CD4-positive, alpha-beta memory T cell (primary cell): ENCODE data around the gene PXDN. TPM values are rescaled to one million over a fixed set of nuclear protein-coding genes. Genes with fewer than 3 reads are reported as not detected.
"Not testable (repeated sequence)": the region's sequence is repeated elsewhere in the genome, so short reads cannot be mapped to it uniquely, and the experiment has no call there.

Source experiments
- CTCF ChIA-PET: fragments of 350-600 bp; sonication (Branson Sonifier 250); formaldehyde crosslinking; loops from one replicate; lab custom pipeline; 2021; ENCODE audit warnings: inconsistent platforms; ENCODE audit not compliant: partially characterized antibody; lab: Charles Lee
- POLR2A ChIA-PET: fragments of 350-600 bp; sonication (Branson Sonifier 250); formaldehyde crosslinking; loops from one replicate; lab custom pipeline; 2021; ENCODE audit not compliant: partially characterized antibody; lab: Charles Lee
- DNase-seq, 5 donors: peaks; one replicate each; pipeline versions ENCODE4 v3.0.0 to v3.0.0-alpha.2; 2020 to 2022; ENCODE audit warnings: mixed read lengths in 1 of 5
- H3K27ac ChIP-seq: one replicate; pipeline ENCODE4 v1.7.0; 2013; ENCODE audit warnings: low read depth, low read length
- H3K27me3 ChIP-seq: 2 replicates; pipeline ENCODE4 v1.7.0; 2013; ENCODE audit warnings: mild to moderate bottlenecking, low read length, moderate library complexity; ENCODE audit not compliant: insufficient read depth
- H3K36me3 ChIP-seq: 2 replicates; pipeline ENCODE4 v1.7.0; 2013; ENCODE audit warnings: mild to moderate bottlenecking, low read length, moderate library complexity; ENCODE audit not compliant: insufficient read depth
- H3K4me1 ChIP-seq: 2 replicates; pipeline ENCODE4 v1.7.0; 2013; ENCODE audit warnings: mild to moderate bottlenecking, low read length, moderate library complexity; ENCODE audit not compliant: insufficient read depth
- H3K4me3 ChIP-seq, 2 donors: one replicate each; pipeline ENCODE4 v1.7.0; 2013; ENCODE audit warnings: low read length in 2 of 2, mild to moderate bottlenecking in 1 of 2
- H3K9me3 ChIP-seq, 2 donors: one replicate each; pipeline ENCODE4 v1.7.0; 2013; ENCODE audit warnings: low read length in 2 of 2, control low read depth in 1 of 2; ENCODE audit not compliant: control insufficient read depth in 1 of 2
- H3K27ac Mint-ChIP-seq, 7 donors: one replicate each; pipeline ENCODE4 v1.8.0; 2020 to 2021; ENCODE audit warnings: mixed read lengths in 7 of 7, mild to moderate bottlenecking in 6 of 7, inconsistent platforms in 3 of 7, moderate library complexity in 3 of 7
- H3K27me3 Mint-ChIP-seq, 2 donors: one replicate each; pipeline ENCODE4 v1.8.0; 2020 to 2021; ENCODE audit warnings: mixed read lengths in 2 of 2
- H3K36me3 Mint-ChIP-seq, 2 donors: one replicate each; pipeline ENCODE4 v1.8.0; 2020 to 2021; ENCODE audit warnings: mixed read lengths in 2 of 2, inconsistent platforms in 1 of 2, mild to moderate bottlenecking in 1 of 2
- H3K4me1 Mint-ChIP-seq, 4 donors: one replicate each; pipeline ENCODE4 v1.8.0; 2020 to 2021; ENCODE audit warnings: mixed read lengths in 4 of 4, mild to moderate bottlenecking in 1 of 4
- H3K4me3 Mint-ChIP-seq, 8 donors: one replicate each; pipeline ENCODE4 v1.8.0; 2020 to 2021; ENCODE audit warnings: mixed read lengths in 8 of 8, mild to moderate bottlenecking in 7 of 8, moderate library complexity in 6 of 8, inconsistent platforms in 3 of 8
- H3K9me3 Mint-ChIP-seq, 8 donors: one replicate each; pipeline ENCODE4 v1.8.0; 2020 to 2021; ENCODE audit warnings: mixed read lengths in 8 of 8, mild to moderate bottlenecking in 5 of 8, inconsistent platforms in 3 of 8, moderate library complexity in 1 of 8
- intact Hi-C: fragments of 100-400 bp; cut with micrococcal nuclease; formaldehyde crosslinking; loops from one replicate; pipeline ENCODE4 v1.15.1; 2023
- polyA plus RNA-seq, 2 donors: library from polyadenylated mRNA; unstranded; fragments of 300-500 nt; fragmentation: Illumina TruSeq; gene quantifications; one replicate each; pipeline ENCODE4 v1.2.3, GENCODE V29; 2021
- total RNA-seq, 2 experiments: library from RNA; stranded (reverse); gene quantifications; one replicate each; pipeline ENCODE4 v1.2.3, GENCODE V29; 2021

The PXDN gene
- total and polyA plus RNA-seq, 4 experiments from 2014 or later: 0.79 TPM; not detected in 3

DNA sequence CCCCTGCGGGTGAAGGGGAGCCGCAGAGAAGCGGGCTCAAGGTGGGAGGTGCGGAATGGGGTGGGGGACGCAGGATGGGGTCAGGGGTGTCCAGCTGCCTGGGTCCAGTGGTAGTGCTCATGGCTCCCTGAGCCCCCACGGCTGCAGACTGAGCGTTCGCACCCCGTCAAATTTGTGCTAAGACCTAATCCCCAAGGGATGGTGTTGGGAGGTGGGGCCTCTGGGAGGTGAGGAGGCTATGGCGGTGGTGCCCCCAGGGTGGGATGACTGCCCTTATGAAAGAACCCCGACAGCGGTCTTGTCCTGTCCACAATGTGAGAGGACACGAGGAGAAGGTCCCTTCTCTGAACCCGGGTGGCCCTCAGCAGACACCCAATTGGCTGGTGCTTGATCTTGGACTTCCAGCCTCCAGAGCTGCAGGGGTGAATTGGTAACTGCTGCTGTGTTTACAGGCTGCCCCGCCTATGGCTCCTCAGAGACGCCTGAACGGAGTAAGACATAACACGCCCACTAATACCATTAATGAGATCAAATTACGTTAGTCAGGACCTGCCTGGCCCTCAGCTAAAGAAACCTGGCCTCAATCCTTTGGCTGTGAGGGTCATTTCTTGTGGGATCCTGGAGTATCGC, 42.6 kb downstream of the PXDN start:
- Mint-ChIP-seq H3K9me3 (peaks cover 0 to 12% (median 1%) of the 10 kb centered on the region in 8 donors), H3K27me3 (no peaks in the 10 kb centered on the region), H3K36me3 (no peaks in the 10 kb centered on the region), H3K4me1 (no peaks in the 10 kb centered on the region), H3K27ac (no peak overlapping the region), H3K4me3 (no peak overlapping the region)
- no peaks in the 10 kb centered on the region for H3K27me3 ChIP-seq
- H3K9me3 ChIP-seq: peaks cover 0 to under 1% of the 10 kb centered on the region in 2 donors
- intact Hi-C loops: no loop called here
- no peaks in the 10 kb centered on the region for H3K36me3 ChIP-seq
- no peaks in the 10 kb centered on the region for H3K4me1 ChIP-seq
- POLR2A ChIA-PET: no interaction called here
- CTCF ChIA-PET: no interaction called here
- H3K4me3 ChIP-seq: no peak overlapping the region
- no peak overlapping the region for H3K27ac ChIP-seq
- no peak for DNase-seq

DNA sequence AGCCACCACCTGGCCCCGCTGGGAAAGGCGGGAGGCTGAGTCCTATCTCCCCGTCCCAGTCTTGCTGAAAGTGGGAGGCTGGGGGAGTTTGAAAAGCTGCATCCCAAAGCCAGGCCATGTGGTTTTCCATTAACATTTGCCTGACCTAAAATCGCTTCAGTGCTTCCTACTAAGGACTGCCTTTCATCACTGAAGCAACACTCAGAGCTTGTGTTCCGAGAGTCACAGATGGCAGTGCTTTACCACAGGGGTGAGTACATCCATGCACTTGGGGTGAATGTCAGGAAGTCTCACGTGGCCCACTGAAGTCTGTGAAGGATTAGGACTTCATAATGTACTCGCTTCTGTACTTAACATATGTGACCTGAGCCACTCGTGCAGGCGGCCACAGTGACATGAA, 43.3 kb downstream of the PXDN start:
- Mint-ChIP-seq H3K4me3 (no peak overlapping the region), H3K4me1 (no peaks in the 10 kb centered on the region), H3K27ac (peak overlapping the region in 1 of 7 donors; percentile 15), H3K36me3 (no peaks in the 10 kb centered on the region), H3K9me3 (peaks cover 0 to 19% (median 6%) of the 10 kb centered on the region in 8 donors), H3K27me3 (no peaks in the 10 kb centered on the region)
- no peaks in the 10 kb centered on the region for H3K36me3 ChIP-seq
- ChIA-PET CTCF (no interaction called here), POLR2A (no interaction called here)
- H3K4me1 ChIP-seq: no peaks in the 10 kb centered on the region
- H3K27me3 ChIP-seq: no peaks in the 10 kb centered on the region
- H3K9me3 ChIP-seq: peaks cover 0 to 6% of the 10 kb centered on the region in 2 donors
- DNase-seq: no peak
- no peak overlapping the region for H3K4me3 ChIP-seq
- intact Hi-C loops: no loop called here
- no peak overlapping the region for H3K27ac ChIP-seq

DNA sequence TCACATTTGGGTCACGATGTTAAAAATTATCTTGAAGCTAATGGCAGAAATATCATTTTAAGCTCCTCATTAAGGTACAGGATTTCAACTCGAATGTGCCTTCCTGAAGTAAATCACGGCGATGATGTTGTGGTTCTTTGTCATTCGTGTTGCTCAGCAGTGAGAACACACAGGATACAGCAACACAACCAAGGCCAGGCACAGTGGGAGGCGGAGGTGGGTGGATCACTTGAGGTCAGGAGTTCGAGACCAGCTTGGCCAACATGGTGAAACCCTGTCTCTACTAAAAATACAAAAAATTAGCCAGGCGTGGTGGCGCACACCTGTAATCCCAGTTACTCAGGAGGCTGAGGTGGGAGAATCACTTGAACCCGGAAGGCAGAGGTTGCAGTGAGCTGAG, 43.9 kb downstream of the PXDN start:
- H3K4me3 ChIP-seq, H3K27me3 ChIP-seq, H3K27me3 Mint-ChIP-seq, H3K36me3 Mint-ChIP-seq, H3K36me3 ChIP-seq, CTCF ChIA-PET, DNase-seq, H3K27ac ChIP-seq, POLR2A ChIA-PET, H3K4me1 Mint-ChIP-seq, intact Hi-C loops, H3K4me3 Mint-ChIP-seq, H3K27ac Mint-ChIP-seq, H3K4me1 ChIP-seq, H3K9me3 ChIP-seq: not testable (repeated sequence)
- peaks cover 0 to 20% (median 6%) of the 10 kb centered on the region in 8 donors for H3K9me3 Mint-ChIP-seq

DNA sequence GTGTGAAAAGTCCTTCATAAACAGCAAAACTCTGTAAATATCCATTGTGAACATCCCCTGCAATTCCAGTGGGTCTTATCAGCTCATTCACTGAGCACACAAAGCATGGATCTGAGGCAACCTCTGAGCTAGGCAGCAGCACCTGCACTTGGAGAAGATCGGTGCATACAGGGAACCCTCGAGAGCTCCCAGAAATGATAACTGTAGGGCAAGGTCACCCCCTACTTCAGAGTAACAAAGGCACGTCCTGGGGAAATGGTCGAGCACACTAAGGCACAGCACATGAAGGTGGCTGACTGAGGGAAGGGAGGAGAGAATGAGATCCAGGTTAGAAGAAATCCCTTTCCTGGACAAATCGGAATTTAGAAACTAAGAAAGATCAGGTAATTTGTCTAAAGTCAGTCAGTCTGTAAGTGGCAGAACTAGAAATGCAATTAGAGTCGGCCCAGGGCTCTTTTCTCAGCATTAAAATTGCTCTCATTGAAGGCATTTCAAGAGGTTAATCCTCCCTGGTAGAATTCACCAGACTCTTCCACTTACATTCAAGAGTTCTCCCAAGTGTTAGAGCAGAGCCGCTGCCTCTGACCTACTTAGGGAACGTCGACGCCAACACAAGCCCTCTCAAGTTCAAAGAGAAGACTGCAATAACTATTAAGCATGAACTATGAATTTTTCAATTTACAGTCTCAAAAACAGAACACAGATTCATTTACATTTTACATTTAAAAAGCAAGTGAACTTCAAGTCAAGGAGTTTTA, 45.9 kb downstream of the PXDN start:
- no peak overlapping the region for H3K27ac Mint-ChIP-seq

DNA sequence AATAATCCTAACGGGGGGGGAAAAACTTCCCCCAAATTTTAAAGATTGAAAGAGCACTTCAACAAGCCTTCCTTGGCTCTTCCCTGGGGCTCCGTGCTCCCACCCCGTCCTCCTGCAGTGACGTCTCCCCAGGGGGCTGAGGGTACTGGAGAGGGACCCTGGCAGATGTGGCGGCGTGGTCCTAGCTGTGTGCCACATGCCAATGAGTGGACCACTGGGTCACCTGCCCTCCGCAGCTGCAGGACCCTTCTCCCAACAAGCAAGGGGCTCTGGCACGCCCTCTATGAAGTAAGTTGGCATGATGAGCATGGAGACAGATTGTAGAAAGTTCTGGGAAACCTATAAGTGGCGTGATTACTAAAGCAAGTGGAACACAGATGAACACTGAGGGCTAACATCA, 46.7 kb downstream of the PXDN start:
- DNase-seq: no peak
- H3K27ac Mint-ChIP-seq: no peak overlapping the region
- no peaks in the 10 kb centered on the region for H3K27me3 Mint-ChIP-seq
- ChIA-PET POLR2A (no interaction called here), CTCF (no interaction called here)
- no peaks in the 10 kb centered on the region for H3K4me1 ChIP-seq
- no peaks in the 10 kb centered on the region for H3K36me3 Mint-ChIP-seq
- H3K27ac ChIP-seq: no peak overlapping the region
- H3K4me3 ChIP-seq: no peak overlapping the region
- peaks cover 0 to 6% of the 10 kb centered on the region in 2 donors for H3K9me3 ChIP-seq
- no peaks in the 10 kb centered on the region for H3K4me1 Mint-ChIP-seq
- H3K36me3 ChIP-seq: no peaks in the 10 kb centered on the region
- no peaks in the 10 kb centered on the region for H3K27me3 ChIP-seq
- intact Hi-C loops: no loop called here
- H3K9me3 Mint-ChIP-seq: peaks cover 0 to 20% (median 6%) of the 10 kb centered on the region in 8 donors
- no peak overlapping the region for H3K4me3 Mint-ChIP-seq

More for the DNA sequence above, 45.9 kb downstream of the PXDN start:
- no peaks in the 10 kb centered on the region for H3K4me1 ChIP-seq
- intact Hi-C loops: no loop called here
- no peaks in the 10 kb centered on the region for H3K36me3 ChIP-seq
- peaks cover 0 to 20% (median 6%) of the 10 kb centered on the region in 8 donors for H3K9me3 Mint-ChIP-seq
- H3K4me3 ChIP-seq: no peak overlapping the region
- H3K9me3 ChIP-seq: peaks cover 0 to 6% of the 10 kb centered on the region in 2 donors
- H3K36me3 Mint-ChIP-seq: no peaks in the 10 kb centered on the region
- POLR2A ChIA-PET: no interaction called here
- no peak overlapping the region for H3K27ac ChIP-seq
- no peak for DNase-seq
- no peaks in the 10 kb centered on the region for H3K4me1 Mint-ChIP-seq
- H3K4me3 Mint-ChIP-seq: no peak overlapping the region
- H3K27me3 ChIP-seq: no peaks in the 10 kb centered on the region
- no peaks in the 10 kb centered on the region for H3K27me3 Mint-ChIP-seq
- CTCF ChIA-PET: no interaction called here

DNA sequence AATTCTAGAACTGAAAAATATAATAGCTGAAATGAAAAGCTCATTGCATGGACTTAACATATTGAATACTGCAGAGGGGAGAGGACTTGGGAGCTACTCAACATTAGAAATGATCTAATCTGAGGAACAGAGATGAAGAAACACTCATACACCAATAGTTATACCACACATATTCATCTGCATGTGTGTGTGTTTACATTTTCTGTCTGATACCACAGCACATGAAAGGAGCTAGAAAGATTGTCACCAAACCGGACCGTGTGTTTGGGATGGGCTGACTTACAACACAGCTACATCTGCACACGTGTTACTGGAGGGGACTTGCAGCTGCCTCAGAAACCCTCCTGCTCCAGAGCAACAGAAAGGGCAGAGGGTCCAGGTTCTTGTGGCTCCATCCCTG, 47.8 kb downstream of the PXDN start:
- intact Hi-C loops: no loop called here
- Histone ChIP-seq H3K9me3 (peaks cover 0 to 6% of the 10 kb centered on the region in 2 donors), H3K36me3 (no peaks in the 10 kb centered on the region), H3K27ac (no peak overlapping the region), H3K4me3 (no peak overlapping the region), H3K4me1 (no peaks in the 10 kb centered on the region), H3K27me3 (no peaks in the 10 kb centered on the region)
- H3K4me1 Mint-ChIP-seq: no peaks in the 10 kb centered on the region
- no peak for DNase-seq
- ChIA-PET CTCF (no interaction called here), POLR2A (no interaction called here)
- no peak overlapping the region for H3K27ac Mint-ChIP-seq
- peaks cover 0 to 16% (median 6%) of the 10 kb centered on the region in 8 donors for H3K9me3 Mint-ChIP-seq
- H3K27me3 Mint-ChIP-seq: no peaks in the 10 kb centered on the region
- H3K36me3 Mint-ChIP-seq: no peaks in the 10 kb centered on the region
- no peak overlapping the region for H3K4me3 Mint-ChIP-seq

DNA sequence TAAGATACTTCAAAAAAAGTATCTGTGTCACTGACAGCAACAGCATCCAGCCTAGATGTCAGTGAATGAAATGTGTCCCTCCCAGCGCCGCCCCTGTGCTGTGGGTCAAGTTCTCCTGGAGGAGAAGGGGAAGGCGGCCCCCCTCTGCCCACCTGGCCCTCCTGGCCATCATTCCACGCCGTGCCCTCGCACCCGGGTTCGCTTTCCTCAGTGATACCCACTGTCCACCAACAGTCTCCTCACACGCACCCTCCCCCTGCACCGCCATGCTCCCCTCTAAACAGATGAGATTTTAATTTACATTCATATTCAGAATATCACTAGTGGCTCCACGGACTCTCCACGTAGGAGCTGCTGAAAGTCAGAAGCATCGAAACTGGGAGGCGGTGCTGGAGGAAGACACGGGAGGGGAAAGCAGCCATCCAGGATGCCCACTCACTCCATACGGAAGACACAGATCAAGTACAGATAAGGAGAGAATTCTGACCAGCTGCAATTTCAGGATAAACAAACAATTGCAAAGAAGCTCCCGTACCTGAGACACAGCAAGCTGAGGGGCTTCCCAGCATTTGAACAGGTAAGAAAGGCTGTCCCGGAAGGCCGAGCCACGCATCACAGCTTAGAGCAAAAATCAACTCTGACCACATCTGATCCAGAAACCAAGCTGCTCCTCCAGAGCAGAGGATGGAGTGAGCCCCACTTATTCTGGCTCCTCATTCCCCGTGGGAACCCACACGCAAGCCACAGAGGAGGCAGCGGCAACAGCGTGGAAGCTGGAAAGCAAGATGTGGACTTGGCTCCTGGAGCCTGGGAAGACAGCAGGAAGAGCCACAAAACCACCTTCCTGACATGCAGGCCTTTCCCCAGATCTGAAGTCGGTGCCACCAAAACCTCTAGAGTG, 49.7 kb downstream of the PXDN start:
- intact Hi-C loops: no loop called here
- Histone ChIP-seq H3K4me3 (no peak overlapping the region), H3K36me3 (no peaks in the 10 kb centered on the region), H3K4me1 (no peaks in the 10 kb centered on the region), H3K27me3 (no peaks in the 10 kb centered on the region), H3K9me3 (peaks cover 0 to 6% of the 10 kb centered on the region in 2 donors), H3K27ac (no peak overlapping the region)
- H3K4me1 Mint-ChIP-seq: no peaks in the 10 kb centered on the region
- no peak overlapping the region for H3K27ac Mint-ChIP-seq
- peaks cover 0 to 16% (median 6%) of the 10 kb centered on the region in 8 donors for H3K9me3 Mint-ChIP-seq
- ChIA-PET POLR2A (no interaction called here), CTCF (no interaction called here)
- no peak overlapping the region for H3K4me3 Mint-ChIP-seq
- no peaks in the 10 kb centered on the region for H3K36me3 Mint-ChIP-seq
- no peaks in the 10 kb centered on the region for H3K27me3 Mint-ChIP-seq
- DNase-seq: no peak
